Mucosa of descending colon (tissue), 3 donors: ENCODE data around the gene RMDN3. TPM values are rescaled to one million over a fixed set of nuclear protein-coding genes. Genes with fewer than 3 reads are reported as not detected.
A peak's percentile ranks its signal among the peaks of the same experiment; 100 is the strongest.

Experiments
- ATAC-seq: fragments of 200-7000 bp; cut with Tn5 transposase; one replicate; pipeline ENCODE4 v1.9.1; 2020; ENCODE audit warnings: mild to moderate bottlenecking, moderate library complexity
- DNase-seq, 3 donors: peaks; one replicate each; pipeline ENCODE4 v3.0.0-alpha.2; 2020
- H3K36me3 ChIP-seq: fragments of 200-600 bp; one replicate; pipeline ENCODE4 v1.8.0; 2021; ENCODE audit warnings: low read depth, mild to moderate bottlenecking
- H3K4me1 ChIP-seq: fragments of 200-600 bp; one replicate; pipeline ENCODE4 v1.8.0; 2021; ENCODE audit warnings: low read depth, mild to moderate bottlenecking
- H3K4me3 ChIP-seq: fragments of 200-600 bp; one replicate; pipeline ENCODE4 v1.8.0; 2021; ENCODE audit warnings: mild to moderate bottlenecking
- H3K9me3 ChIP-seq: fragments of 200-600 bp; one replicate; pipeline ENCODE4 v1.8.0; 2021; ENCODE audit warnings: mild to moderate bottlenecking
- CTCF ChIP-seq: fragments of 200-600 bp; IDR thresholded peaks from one replicate; pipeline ENCODE4 v1.8.0; 2022; ENCODE audit warnings: antibody characterized with exemption, mild to moderate bottlenecking
- intact Hi-C, 2 donors: fragments of 100-400 bp; cut with DNase I in 1 of 2; cut with micrococcal nuclease in 1 of 2; formaldehyde crosslinking; loops; one replicate each; pipeline versions ENCODE4 v1.11.0 to v1.11.1; 2022; cut with DNase I, micrococcal nuclease
- total RNA-seq, 3 donors: library from RNA; stranded (reverse); fragmentation: NEBNext Ultra II Directional in 2 of 3; extraction: Animal tissue kit (Norgen Biotek cat#: 25700) in 2 of 3; gene quantifications; one replicate each; pipeline versions ENCODE4 v1.2.1 to v1.2.4, GENCODE V29; 2021 to 2023
- donor health status: DM: no; HTN: no; CAD: no; lungs with moderate emphysema.
- donor health status: DM: no; HTN: no; CAD: no.
- donor health status: DM: no; HTN: yes; CAD: no.

The RMDN3 gene
- total RNA-seq, 3 donors from 2014 or later, result 30.1 to 38.4 (median 37.8) TPM

GRCh38 chr15:40693904-40694687 is 61.0 kb downstream of the RMDN3 start:
- peak; percentile 0 for ATAC-seq
- Histone ChIP-seq H3K9me3 (no peaks in the 10 kb centered on the region), H3K4me3 (peak overlapping the region; percentile 58), H3K4me1 (peaks cover 14% of the 10 kb centered on the region), H3K36me3 (no peaks in the 10 kb centered on the region)
- no peak for TF ChIP-seq CTCF
- no peak for DNase-seq
- intact Hi-C loops, result loop anchor here in 1 of 2 donors (10.0 kb wide), 1 partner anchor 91 kb away; no protein-coding TSS in a partner anchor

GRCh38 chr15:40691737-40692136 is 63.3 kb downstream of the RMDN3 start:
- intact Hi-C loops, result loop anchor here in 1 of 2 donors (10.0 kb wide), 1 partner anchor 93 kb away; no protein-coding TSS in a partner anchor
- TF ChIP-seq CTCF, result no peak
- no peaks in the 10 kb centered on the region for H3K36me3 ChIP-seq
- H3K4me1 ChIP-seq, result peaks cover 14% of the 10 kb centered on the region
- ATAC-seq, result peak; percentile 37
- no peaks in the 10 kb centered on the region for H3K9me3 ChIP-seq
- peak in 1 of 3 donors; percentile 25 for DNase-seq
- no peak overlapping the region for H3K4me3 ChIP-seq

GRCh38 chr15:40688932-40689799 is 65.9 kb downstream of the RMDN3 start:
- DNase-seq (no peak), ATAC-seq (no peak)
- Histone ChIP-seq H3K4me3 (no peak overlapping the region), H3K9me3 (no peaks in the 10 kb centered on the region), H3K4me1 (peaks cover 14% of the 10 kb centered on the region), H3K36me3 (no peaks in the 10 kb centered on the region)
- intact Hi-C loops, result no loop called here
- no peak for TF ChIP-seq CTCF

Other genes starting within 250 kb of the RMDN3 start
- gene CCDC32, start 190.2 kb downstream of the RMDN3 start, total RNA-seq, result 10 to 100 TPM; 32.6 to 35.0 (median 32.8) TPM
- gene RPUSD2, start 186.0 kb downstream of the RMDN3 start, total RNA-seq, result 10 to 100 TPM in 1 of 3 donors, 1 to 10 TPM in 2; 9.4 to 10.9 (median 9.4) TPM
- gene KNL1, start 161.0 kb downstream of the RMDN3 start, total RNA-seq, result 1 to 10 TPM; 1.6 to 9.7 (median 3.1) TPM
- 10 to 100 TPM in 1 of 3 donors, 1 to 10 TPM in 2; 2.9 to 13.1 (median 8.3) TPM for gene RAD51, start 60.1 kb downstream of the RMDN3 start, total RNA-seq
- 10 to 100 TPM; 12.0 to 25.5 (median 18.2) TPM for gene GCHFR, start 8.8 kb upstream of the RMDN3 start, total RNA-seq
- gene C15orf62, start 14.7 kb upstream of the RMDN3 start, total RNA-seq, result under 1 TPM; 0.32 to 0.63 (median 0.35) TPM
- 10 to 100 TPM; 22.2 to 37.5 (median 36.5) TPM for gene ZFYVE19, start 51.8 kb upstream of the RMDN3 start, total RNA-seq
- 10 to 100 TPM; 29.6 to 47.6 (median 36.5) TPM for gene DNAJC17, start 52.2 kb upstream of the RMDN3 start, total RNA-seq
- 100 to 1,000 TPM in 2 of 3 donors, 10 to 100 TPM in 1; 57.5 to 186 (median 154) TPM for gene PPP1R14D, start 73.5 kb upstream of the RMDN3 start, total RNA-seq
- gene SPINT1, start 88.8 kb upstream of the RMDN3 start, total RNA-seq, result 100 to 1,000 TPM; 167 to 415 (median 324) TPM
- 1 to 10 TPM; 1.6 to 6.2 (median 3.5) TPM for gene RHOV, start 119.0 kb upstream of the RMDN3 start, total RNA-seq
- gene VPS18, start 139.2 kb upstream of the RMDN3 start, total RNA-seq, result 10 to 100 TPM; 14.1 to 21.1 (median 18.0) TPM
- gene DLL4, start 174.1 kb upstream of the RMDN3 start, total RNA-seq, result 10 to 100 TPM in 2 of 3 donors, 1 to 10 TPM in 1; 9.4 to 23.0 (median 15.6) TPM
- gene CHAC1, start 198.2 kb upstream of the RMDN3 start, total RNA-seq, result 1 to 10 TPM in 2 of 3 donors, under 1 TPM in 1; 0.69 to 3.1 (median 2.6) TPM